Measurements from ENCODE around the gene DHX40.

GRCh38 chr17:59538195-59538909 lies 27.1 kb upstream of the DHX40 start:
- TF ChIP-seq CTCF (IDR thresholded peaks at IDR 0.05): no peak
- TF ChIP-seq RAD21 (IDR thresholded peaks at IDR 0.05; ENCODE audit: low read length): no peak
- no peak for TF ChIP-seq FOXM1 (IDR thresholded peaks at IDR 0.05; ENCODE audit: low read depth)
- no peak for TF ChIP-seq POLR2AphosphoS5 (IDR thresholded peaks at IDR 0.05; ENCODE audit: low read depth, low read length)
- TF ChIP-seq SIN3A (IDR thresholded peaks at IDR 0.05; ENCODE audit: borderline replicate concordance, low read depth, low read length): no peak
- no peak for TF ChIP-seq USF2 (IDR thresholded peaks at IDR 0.05; ENCODE audit: borderline replicate concordance, low read depth, low read length)
- TF ChIP-seq TAF1 (IDR thresholded peaks at IDR 0.05; ENCODE audit: borderline replicate concordance, low read depth, low read length): no peak
- no peak for TF ChIP-seq RFX5 (IDR thresholded peaks at IDR 0.05; ENCODE audit: low read length)
- TF ChIP-seq RXRA (IDR thresholded peaks at IDR 0.05; ENCODE audit: borderline replicate concordance, low read depth): no peak

Data from SK-N-SH (cell line).